Measurements from ENCODE around the gene BZW2. TPM values are rescaled to one million over a fixed set of nuclear protein-coding genes. Genes with fewer than 3 reads are reported as not detected.
A peak's percentile ranks its signal among the peaks of the same experiment; 100 is the strongest.

BZW2 gene
- total RNA-seq, 6 donors from 2014 or later = 27.9 to 63.7 (median 31.9) TPM

GRCh38 chr7:16732828-16733227 lies 86.8 kb downstream of the BZW2 start:
- Histone ChIP-seq H3K4me1 (peaks cover 0 to 8% (median 4%) of the 10 kb centered on the region in 4 donors), H3K4me3 (no peak overlapping the region), H3K27me3 (no peaks in the 10 kb centered on the region), H3K27ac (no peak overlapping the region), H3K36me3 (no peaks in the 10 kb centered on the region), H3K9me3 (no peaks in the 10 kb centered on the region)
- TF ChIP-seq POLR2AphosphoS5 (IDR thresholded peaks at IDR 0.05) (no peak), EP300 (IDR thresholded peaks at IDR 0.05) (no peak), CTCF (IDR thresholded peaks at IDR 0.05) (no peak), POLR2A (IDR thresholded peaks at IDR 0.05) (no peak)
- DNase-seq (no peak), ATAC-seq (ENCODE audit: low FRiP score in 2 of 2) (no peak)
- WGBS, 2 donors = 96 to 97% methylated on average over 4 of the region's 4 CpGs

- Histone ChIP-seq H3K27me3 (no peaks in the 10 kb centered on the region), H3K4me3 (peak overlapping the region in 3 of 4 donors; percentile 21 to 33 (median 25)), H3K36me3 (no peaks in the 10 kb centered on the region), H3K27ac (peak overlapping the region in 3 of 4 donors; percentile 24 to 42 (median 31)), H3K4me1 (peaks cover 0 to 8% (median 4%) of the 10 kb centered on the region in 4 donors), H3K9me3 (no peaks in the 10 kb centered on the region)
- 62 to 73% methylated on average over 7 of the region's 7 CpGs for WGBS, 2 donors
- DNase-seq (peak in 1 of 2 donors; percentile 44), ATAC-seq (ENCODE audit: low FRiP score in 2 of 2) (peak; percentile 32 to 67)
- TF ChIP-seq POLR2AphosphoS5 (IDR thresholded peaks at IDR 0.05) = no peak
- no peak for TF ChIP-seq CTCF (IDR thresholded peaks at IDR 0.05)
- peak in 1 of 4 donors; percentile 9 for TF ChIP-seq POLR2A (IDR thresholded peaks at IDR 0.05)
Measured at GRCh38 chr7:16734148-16734726, 88.3 kb downstream of the BZW2 start.

GRCh38 chr7:16735020-16735419 lies 89.0 kb downstream of the BZW2 start:
- Histone ChIP-seq H3K4me3 (peak overlapping the region in 2 of 4 donors; percentile 25 to 33), H3K27me3 (no peaks in the 10 kb centered on the region), H3K36me3 (no peaks in the 10 kb centered on the region), H3K27ac (peak overlapping the region in 1 of 4 donors; percentile 24), H3K4me1 (peaks cover 0 to 8% (median 4%) of the 10 kb centered on the region in 4 donors), H3K9me3 (no peaks in the 10 kb centered on the region)
- DNase-seq = no peak
- no peak for TF ChIP-seq POLR2AphosphoS5 (IDR thresholded peaks at IDR 0.05)
- no peak for TF ChIP-seq POLR2A (IDR thresholded peaks at IDR 0.05)
- TF ChIP-seq CTCF (IDR thresholded peaks at IDR 0.05) = no peak
- no peak for TF ChIP-seq EP300 (IDR thresholded peaks at IDR 0.05)
- ATAC-seq (ENCODE audit: low FRiP score in 2 of 2) = no peak
- WGBS, 2 donors = 82 to 83% methylated on average over 4 of the region's 4 CpGs

- Histone ChIP-seq H3K36me3 (no peaks in the 10 kb centered on the region), H3K4me1 (peaks cover 0 to 8% (median 6%) of the 10 kb centered on the region in 4 donors), H3K27me3 (no peaks in the 10 kb centered on the region), H3K27ac (no peak overlapping the region), H3K4me3 (no peak overlapping the region), H3K9me3 (no peaks in the 10 kb centered on the region)
- TF ChIP-seq POLR2A (IDR thresholded peaks at IDR 0.05) = no peak
- no peak for TF ChIP-seq CTCF (IDR thresholded peaks at IDR 0.05)
- no peak for TF ChIP-seq POLR2AphosphoS5 (IDR thresholded peaks at IDR 0.05)
- TF ChIP-seq EP300 (IDR thresholded peaks at IDR 0.05) = no peak
- WGBS, 2 donors = 89 to 91% methylated on average over 5 of the region's 5 CpGs
- ATAC-seq (ENCODE audit: low FRiP score in 2 of 2) (no peak), DNase-seq (no peak)
Measured at GRCh38 chr7:16738011-16738688, 92.2 kb downstream of the BZW2 start.

All from upper lobe of left lung (tissue), 6 donors.